ENCODE measurements around the gene RBBP9. TPM values are rescaled to one million over a fixed set of nuclear protein-coding genes. Genes with fewer than 3 reads are reported as not detected.
"Not testable (repeated sequence)": the region's sequence is repeated elsewhere in the genome, so short reads cannot be mapped to it uniquely, and the experiment has no call there.

Gene RBBP9
- total RNA-seq: 9.6 and 10.4 TPM in 2 replicates

- peak; percentile 25 to 77 for DNase-seq (ENCODE audit: low read depth in 2 of 2)
Observed at GRCh38 chr20:18496740-18497592, at the start of gene RBBP9. Gene RBBP9 (minus strand): TSS chr20:18497225. CDS start chr20:18497167, 58 bp downstream.

- DNase-seq (ENCODE audit: low read depth in 2 of 2): no peak
Observed at GRCh38 chr20:18545566-18545965, 48.5 kb upstream of the RBBP9 start.

- no peak for DNase-seq (ENCODE audit: low read depth in 2 of 2)
Observed at GRCh38 chr20:18543932-18544331, 46.9 kb upstream of the RBBP9 start.

- no peak for DNase-seq (ENCODE audit: low read depth in 2 of 2)
Observed at GRCh38 chr20:18543216-18543615, 46.2 kb upstream of the RBBP9 start.

GRCh38 chr20:18541741-18542140, 44.7 kb upstream of the RBBP9 start:
- no peak for DNase-seq (ENCODE audit: low read depth in 2 of 2)

- no peak for DNase-seq (ENCODE audit: low read depth in 2 of 2)
Observed at GRCh38 chr20:18537651-18538050, 40.6 kb upstream of the RBBP9 start.

GRCh38 chr20:18533978-18534644, 37.1 kb upstream of the RBBP9 start:
- DNase-seq (ENCODE audit: low read depth in 2 of 2): peak; percentile 12 to 26

- no peak for DNase-seq (ENCODE audit: low read depth in 2 of 2)
Observed at GRCh38 chr20:18533491-18533890, 36.5 kb upstream of the RBBP9 start.

- no peak for DNase-seq (ENCODE audit: low read depth in 2 of 2)
Observed at GRCh38 chr20:18532626-18533025, 35.6 kb upstream of the RBBP9 start.

GRCh38 chr20:18529041-18529440, 32.0 kb upstream of the RBBP9 start:
- DNase-seq (ENCODE audit: low read depth in 2 of 2): no peak

GRCh38 chr20:18527836-18528235, 30.8 kb upstream of the RBBP9 start:
- no peak for DNase-seq (ENCODE audit: low read depth in 2 of 2)

- no peak for DNase-seq (ENCODE audit: low read depth in 2 of 2)
Observed at GRCh38 chr20:18527339-18527738, 30.3 kb upstream of the RBBP9 start.

GRCh38 chr20:18526761-18527160, 29.7 kb upstream of the RBBP9 start:
- not testable (repeated sequence) for DNase-seq (ENCODE audit: low read depth in 2 of 2)

GRCh38 chr20:18524646-18525045, 27.6 kb upstream of the RBBP9 start:
- no peak for DNase-seq (ENCODE audit: low read depth in 2 of 2)

- DNase-seq (ENCODE audit: low read depth in 2 of 2): no peak
Observed at GRCh38 chr20:18523066-18523465, 26.0 kb upstream of the RBBP9 start.

- not testable (repeated sequence) for DNase-seq (ENCODE audit: low read depth in 2 of 2)
Observed at GRCh38 chr20:18522066-18522465, 25.0 kb upstream of the RBBP9 start.

- DNase-seq (ENCODE audit: low read depth in 2 of 2): no peak
Observed at GRCh38 chr20:18515973-18516372, 18.9 kb upstream of the RBBP9 start.

GRCh38 chr20:18514127-18514526, 17.1 kb upstream of the RBBP9 start:
- DNase-seq (ENCODE audit: low read depth in 2 of 2): no peak

- DNase-seq (ENCODE audit: low read depth in 2 of 2): no peak
Observed at GRCh38 chr20:18513208-18513607, 16.2 kb upstream of the RBBP9 start.

- DNase-seq (ENCODE audit: low read depth in 2 of 2): no peak
Observed at GRCh38 chr20:18511571-18511970, 14.5 kb upstream of the RBBP9 start.

GRCh38 chr20:18507218-18508191, 10.5 kb upstream of the RBBP9 start, which contains the start of gene SEC23B:
Gene SEC23B (plus strand): TSS chr20:18507940. CDS start chr20:18510836, 2,896 bp downstream.
- peak; percentile 97 to 98 for DNase-seq (ENCODE audit: low read depth in 2 of 2)

All from dermis microvascular lymphatic vessel endothelial cell (primary cell).